Adrenal gland (tissue), 5 donors: ENCODE results near the gene PDE4DIP.
"Not testable (repeated sequence)": the region's sequence is repeated elsewhere in the genome, so short reads cannot be mapped to it uniquely, and the experiment has no call there.

ENCODE experiments used
- CTCF ChIP-seq, 6 experiments: fragments of 450-650 bp in 4 of 6; fragments of 200-600 bp in 2 of 6; sonication (generic) in 1 of 6; IDR thresholded peaks; 1 replicate in 5 of 6; 2 replicates in 1 of 6; pipeline versions ENCODE4 v1.5.1 to v1.8.0; 2016 to 2021; ENCODE audit warnings: antibody characterized with exemption in 6 of 6, mild to moderate bottlenecking in 2 of 6, moderate library complexity in 1 of 6
- POLR2A ChIP-seq, 2 donors: fragments of 450-650 bp; IDR thresholded peaks; one replicate each; pipeline ENCODE4 v1.6.1; 2017; ENCODE audit warnings: antibody characterized with exemption in 2 of 2, mild to moderate bottlenecking in 2 of 2, moderate library complexity in 1 of 2
- donor health status: DM: no; HTN: no; CAD: no.

- TF ChIP-seq CTCF, POLR2A (IDR thresholded peaks at IDR 0.05): not testable (repeated sequence)
Observed at GRCh38 chr1:148966084-148966483, 121.9 kb downstream of the PDE4DIP start.
